ENCODE measurements around the gene YY2. TPM values are rescaled to one million over a fixed set of nuclear protein-coding genes. Genes with fewer than 3 reads are reported as not detected.

Gene YY2
- total and polyA plus RNA-seq, 3 donors from 2014 or later, result 8.3 to 15.6 (median 11.7) TPM

- no peak overlapping the region for H3K4me3 ChIP-seq
- TF ChIP-seq CTCF (IDR thresholded peaks at IDR 0.05) (no peak), POLR2A (IDR thresholded peaks at IDR 0.05) (no peak)
- H3K27ac ChIP-seq, result no peak overlapping the region
- no peaks in the 10 kb centered on the region for H3K27me3 ChIP-seq
- H3K9me3 ChIP-seq, result no peaks in the 10 kb centered on the region
- no peaks in the 10 kb centered on the region for H3K36me3 ChIP-seq (ENCODE audit: low read depth, missing control alignments)
- intact Hi-C loops (cut with DNase I; ENCODE audit: low total_unique reads), result no loop called here
- no peak for DNase-seq
- 82 to 87% methylated on average over 3 of the region's 3 CpGs for WGBS, 2 donors
- no peaks in the 10 kb centered on the region for H3K4me1 ChIP-seq
Observed at GRCh38 chrX:21905953-21906352, 50.2 kb downstream of the YY2 start.

GRCh38 chrX:21907260-21907659 is 51.5 kb downstream of the YY2 start:
- Histone ChIP-seq H3K27ac (no peak overlapping the region), H3K9me3 (no peaks in the 10 kb centered on the region), H3K4me3 (no peak overlapping the region), H3K4me1 (no peaks in the 10 kb centered on the region), H3K27me3 (no peaks in the 10 kb centered on the region), H3K36me3 (ENCODE audit: low read depth, missing control alignments) (no peaks in the 10 kb centered on the region)
- TF ChIP-seq POLR2A (IDR thresholded peaks at IDR 0.05) (no peak), CTCF (IDR thresholded peaks at IDR 0.05) (no peak)
- 78 to 89% methylated on average over 1 of the region's 1 CpG for WGBS, 2 donors
- intact Hi-C loops (cut with DNase I; ENCODE audit: low total_unique reads), result no loop called here
- no peak for DNase-seq

Small RNA genes lying within 50 kb of the gene (small RNA-seq; reads per million reads assigned to genes)
- gene U73479.1, result 0 reads per million in 2 donors

Other genes starting within 250 kb of the YY2 start
- gene KLHL34, start 197.7 kb upstream of the YY2 start, total RNA-seq, result under 1 TPM; 0.31 to 0.47 TPM
- 0.16 TPM for gene KLHL34, start 197.7 kb upstream of the YY2 start, polyA plus RNA-seq (ENCODE audit: insufficient read depth, low read depth, low replicate concordance)
- not detected for gene SMPX, start 97.9 kb upstream of the YY2 start, total RNA-seq
- 4.2 TPM for gene SMPX, start 97.9 kb upstream of the YY2 start, polyA plus RNA-seq (ENCODE audit: insufficient read depth, low read depth, low replicate concordance)
- 10 to 100 TPM; 11.4 TPM for gene MBTPS2, start 16.4 kb upstream of the YY2 start, total RNA-seq
- 8.5 TPM for gene MBTPS2, start 16.4 kb upstream of the YY2 start, polyA plus RNA-seq (ENCODE audit: insufficient read depth, low read depth, low replicate concordance)
- gene SMS, start 84.7 kb downstream of the YY2 start, total RNA-seq, result 10 to 100 TPM; 35.7 to 38.8 TPM
- gene SMS, start 84.7 kb downstream of the YY2 start, polyA plus RNA-seq (ENCODE audit: insufficient read depth, low read depth, low replicate concordance), result 49.8 TPM
- under 1 TPM; 0.31 to 0.37 TPM for gene PHEX, start 176.3 kb downstream of the YY2 start, total RNA-seq
- gene PHEX, start 176.3 kb downstream of the YY2 start, polyA plus RNA-seq (ENCODE audit: insufficient read depth, low read depth, low replicate concordance), result 0.24 TPM

All from testis (tissue), 3 donors.